Pancreas (tissue), 10 donors: ENCODE measurements around the gene ANKRD35. TPM values are rescaled to one million over a fixed set of nuclear protein-coding genes. Genes with fewer than 3 reads are reported as not detected.

ENCODE experiments used
- ATAC-seq, 4 donors: fragments of 200-7000 bp; cut with Tn5 transposase; one replicate each; pipeline versions ENCODE4 v1.8.0 to v1.9.1; 2020; ENCODE audit warnings: mild to moderate bottlenecking in 4 of 4, moderate library complexity in 4 of 4
- DNase-seq, 6 donors: peaks; one replicate each; pipeline ENCODE4 v3.0.0-alpha.2; 2020
- FAIRE-seq: peaks from 2 replicates; lab custom pipeline; 2012; peaks lifted over from hg19 to GRCh38; lab: Jason Lieb, UNC
- H3K27ac ChIP-seq, 4 donors: fragments of 200-600 bp; sonication (generic); 1 replicate in 3 of 4; 2 replicates in 1 of 4; pipeline versions ENCODE4 v1.5.0 to v1.8.0; 2020
- H3K27me3 ChIP-seq, 4 donors: fragments of 200-600 bp; one replicate each; pipeline ENCODE4 v1.8.0; 2021
- H3K36me3 ChIP-seq, 3 donors: fragments of 200-600 bp; sonication (generic) in 1 of 3; one replicate each; pipeline versions ENCODE4 v1.5.0 to v1.8.0; 2020 to 2021
- H3K4me1 ChIP-seq, 3 donors: fragments of 200-600 bp; one replicate each; pipeline ENCODE4 v1.8.0; 2021
- H3K4me3 ChIP-seq, 4 donors: fragments of 200-600 bp; sonication (generic) in 2 of 4; one replicate each; pipeline versions ENCODE4 v1.5.0 to v1.8.0; 2020 to 2021
- H3K9me3 ChIP-seq, 4 donors: fragments of 200-600 bp; one replicate each; pipeline ENCODE4 v1.8.0; 2021
- WGBS, 2 donors: extraction: QIAGEN DNeasy Blood & Tissue Kit; methylation state at CpG; one replicate each; pipeline ENCODE4 v1.1.7; 2013; 5-methylcytosine and 5-hydroxymethylcytosine counted together
- intact Hi-C, 3 donors: fragments of 100-400 bp; cut with DNase I; formaldehyde crosslinking; loops; one replicate each; pipeline versions ENCODE4 v1.11.1 to v1.14.2; 2022
- polyA plus RNA-seq, 2 donors: library from polyadenylated mRNA; stranded (reverse); fragments of 200-250 nt; gene quantifications; one replicate each; pipeline ENCODE4 v1.2.3, GENCODE V29; 2013
- total RNA-seq, 6 donors: library from RNA; stranded (reverse); fragmentation: NEBNext Ultra II Directional in 4 of 6; extraction: Animal tissue kit (Norgen Biotek cat#: 25700) in 4 of 6; gene quantifications; one replicate each; pipeline versions ENCODE4 v1.2.1 to v1.2.4, GENCODE V29; 2021 to 2023
- TF ChIP-seq, protein P1 (sequence below), 4 donors: fragments of 200-600 bp; sonication (generic) in 3 of 4; IDR thresholded peaks; one replicate each; pipeline versions ENCODE4 v1.5.0 to v1.8.0; 2021; ENCODE audit warnings: antibody characterized with exemption in 4 of 4
- donor health status: healthy with polysubstance abuse.
- donor health status: DM: no; HTN: no; CAD: no; lungs with moderate emphysema.
- donor health status: DM: no; HTN: no; CAD: no.
- donor health status: control.
- donor health status: control.
- donor health status: Bipolar disorder and iron deficiency.
- donor health status: DM: yes; HTN: yes; CAD: no.
- donor health status: DM: no; HTN: no; CAD: no.
- donor health status: DM: no; HTN: no; CAD: no.
- donor health status: DM: yes; HTN: yes; CAD: no.

Gene ANKRD35
- total and polyA plus RNA-seq, 8 donors = 0.04 to 0.68 (median 0.37) TPM

DNA sequence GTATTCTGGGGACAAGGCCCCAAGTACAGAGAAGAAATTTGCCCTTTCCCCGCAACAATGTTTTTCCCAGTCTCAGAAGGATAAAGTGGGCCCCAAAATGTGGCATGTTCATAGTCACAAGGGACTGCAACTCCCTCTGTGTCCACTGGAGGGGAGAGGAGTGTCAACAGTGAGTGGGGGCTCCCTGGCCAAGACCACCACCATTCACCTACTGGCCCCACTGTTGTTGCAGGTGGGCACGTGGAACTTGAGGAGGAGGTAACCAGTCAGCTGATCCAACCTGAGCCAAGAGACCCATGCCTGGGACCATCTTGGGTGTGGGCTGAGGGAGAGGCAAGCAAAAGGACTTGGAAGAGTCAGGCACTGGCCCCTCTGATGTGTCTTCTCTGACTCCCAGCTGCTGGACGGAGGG, 39.5 kb downstream of the ANKRD35 start:
- Histone ChIP-seq H3K4me3 (peak overlapping the region in 3 of 4 donors; percentile 42 to 72 (median 42)), H3K9me3 (no peaks in the 10 kb centered on the region), H3K27ac (peak overlapping the region in 1 of 4 donors; percentile 16), H3K4me1 (peaks cover 0 to 6% (median 4%) of the 10 kb centered on the region in 3 donors), H3K36me3 (peaks cover 0 to 38% (median 16%) of the 10 kb centered on the region in 3 donors), H3K27me3 (no peaks in the 10 kb centered on the region)
- ATAC-seq (peak; percentile 55 to 73 (median 68)), DNase-seq (peak in 3 of 6 donors; percentile 16 to 40 (median 27)), FAIRE-seq (no peak)
- TF ChIP-seq, protein P1, sequence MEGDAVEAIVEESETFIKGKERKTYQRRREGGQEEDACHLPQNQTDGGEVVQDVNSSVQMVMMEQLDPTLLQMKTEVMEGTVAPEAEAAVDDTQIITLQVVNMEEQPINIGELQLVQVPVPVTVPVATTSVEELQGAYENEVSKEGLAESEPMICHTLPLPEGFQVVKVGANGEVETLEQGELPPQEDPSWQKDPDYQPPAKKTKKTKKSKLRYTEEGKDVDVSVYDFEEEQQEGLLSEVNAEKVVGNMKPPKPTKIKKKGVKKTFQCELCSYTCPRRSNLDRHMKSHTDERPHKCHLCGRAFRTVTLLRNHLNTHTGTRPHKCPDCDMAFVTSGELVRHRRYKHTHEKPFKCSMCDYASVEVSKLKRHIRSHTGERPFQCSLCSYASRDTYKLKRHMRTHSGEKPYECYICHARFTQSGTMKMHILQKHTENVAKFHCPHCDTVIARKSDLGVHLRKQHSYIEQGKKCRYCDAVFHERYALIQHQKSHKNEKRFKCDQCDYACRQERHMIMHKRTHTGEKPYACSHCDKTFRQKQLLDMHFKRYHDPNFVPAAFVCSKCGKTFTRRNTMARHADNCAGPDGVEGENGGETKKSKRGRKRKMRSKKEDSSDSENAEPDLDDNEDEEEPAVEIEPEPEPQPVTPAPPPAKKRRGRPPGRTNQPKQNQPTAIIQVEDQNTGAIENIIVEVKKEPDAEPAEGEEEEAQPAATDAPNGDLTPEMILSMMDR (IDR thresholded peaks at IDR 0.05) = peak in 3 of 4 donors; percentile 41 to 50 (median 49)
- intact Hi-C loops = loop anchor here in 1 of 3 donors (5.0 kb wide), 1 partner anchor 166 kb away; no protein-coding TSS in a partner anchor
- WGBS, 2 donors = 65 to 72% methylated on average over 3 of the region's 3 CpGs

DNA sequence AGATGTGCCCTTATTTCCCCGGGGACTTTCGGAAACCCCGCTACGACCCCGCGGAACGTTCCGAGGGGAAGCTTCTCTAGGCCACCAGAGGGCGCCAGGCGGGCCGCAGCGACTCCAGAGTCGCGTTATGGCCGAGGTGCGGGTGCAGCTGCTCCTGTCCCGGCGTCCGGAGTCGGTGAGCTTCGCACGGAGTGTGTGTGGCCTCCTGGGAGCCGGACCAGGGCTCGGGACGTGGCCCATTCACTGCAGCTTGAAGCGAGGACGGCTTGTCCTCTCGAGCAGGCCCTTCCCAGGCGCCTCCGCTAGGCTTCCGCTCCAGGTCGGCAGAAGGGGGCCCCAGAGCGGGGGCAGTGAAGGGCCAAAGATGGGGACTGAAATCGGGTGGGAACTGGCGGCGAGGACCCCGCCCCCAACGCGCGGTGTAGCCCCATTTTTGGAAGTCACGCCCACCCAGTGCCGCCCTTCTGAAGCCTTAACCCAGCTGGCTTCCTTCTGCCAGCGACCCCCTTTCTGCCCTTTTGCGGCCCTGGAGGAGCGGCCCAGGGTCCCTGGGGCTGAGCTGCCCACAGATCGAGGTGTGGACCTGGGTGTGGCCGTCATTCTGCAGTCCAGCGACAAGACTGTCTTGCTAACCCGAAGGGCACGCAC, 40.0 kb downstream of the ANKRD35 start, which contains the start of gene NUDT17:
Gene NUDT17 (plus strand): TSS at position 117 of the 648 bp plus-strand sequence. CDS start 11 bp downstream, at position 128.
- intact Hi-C loops = loop anchor here in 1 of 3 donors (5.0 kb wide), 1 partner anchor 167 kb away; no protein-coding TSS in a partner anchor
- Histone ChIP-seq H3K4me3 (peak within 1 kb of the TSS; percentile 31 to 72 (median 42)), H3K36me3 (peaks cover 0 to 38% (median 15%) of the 10 kb centered on the region in 3 donors), H3K27ac (peak within 1 kb of the TSS; percentile 7 to 55 (median 34)), H3K27me3 (no peaks in the 10 kb centered on the region), H3K4me1 (peaks cover 0 to 6% (median 4%) of the 10 kb centered on the region in 3 donors), H3K9me3 (no peaks in the 10 kb centered on the region)
- TF ChIP-seq, protein P1 (IDR thresholded peaks at IDR 0.05) = peak; percentile 85 to 91 (median 87)
- FAIRE-seq (no peak), ATAC-seq (peak; percentile 88 to 96 (median 92)), DNase-seq (peak; percentile 63 to 92 (median 80))
- 2% methylated on average over 49 to 50 of the region's 50 CpGs for WGBS, 2 donors

DNA sequence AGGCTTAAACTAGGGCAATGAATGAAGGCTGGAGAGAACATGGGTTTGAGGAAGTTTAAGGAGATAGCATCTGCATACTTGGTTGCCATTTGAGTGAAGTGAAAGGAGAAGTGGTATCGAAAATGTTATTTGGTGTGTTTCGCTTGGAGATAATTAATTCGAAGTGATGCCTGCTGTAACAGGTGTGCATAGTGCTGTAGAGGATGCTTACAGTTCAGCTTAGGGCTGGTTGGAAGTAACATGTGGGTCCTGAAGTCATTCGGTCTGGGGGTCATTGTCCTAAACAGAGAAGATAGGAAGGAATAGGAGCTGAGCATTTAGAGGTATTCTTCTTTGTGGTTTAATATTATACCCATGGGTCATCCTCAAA, 40.5 kb downstream of the ANKRD35 start:
- 3 to 4% methylated on average over 4 of the region's 4 CpGs for WGBS, 2 donors
- Histone ChIP-seq H3K9me3 (no peaks in the 10 kb centered on the region), H3K4me3 (peak overlapping the region; percentile 31 to 72 (median 42)), H3K36me3 (peaks cover 0 to 38% (median 10%) of the 10 kb centered on the region in 3 donors), H3K27ac (peak overlapping the region in 2 of 4 donors; percentile 16 to 55), H3K4me1 (peaks cover 0 to 6% (median 4%) of the 10 kb centered on the region in 3 donors), H3K27me3 (no peaks in the 10 kb centered on the region)
- intact Hi-C loops = loop anchor here in 1 of 3 donors (5.0 kb wide), 1 partner anchor 167 kb away; no protein-coding TSS in a partner anchor
- TF ChIP-seq, protein P1 (IDR thresholded peaks at IDR 0.05) = no peak
- DNase-seq (no peak), FAIRE-seq (no peak), ATAC-seq (peak; percentile 41 to 54 (median 50))

DNA sequence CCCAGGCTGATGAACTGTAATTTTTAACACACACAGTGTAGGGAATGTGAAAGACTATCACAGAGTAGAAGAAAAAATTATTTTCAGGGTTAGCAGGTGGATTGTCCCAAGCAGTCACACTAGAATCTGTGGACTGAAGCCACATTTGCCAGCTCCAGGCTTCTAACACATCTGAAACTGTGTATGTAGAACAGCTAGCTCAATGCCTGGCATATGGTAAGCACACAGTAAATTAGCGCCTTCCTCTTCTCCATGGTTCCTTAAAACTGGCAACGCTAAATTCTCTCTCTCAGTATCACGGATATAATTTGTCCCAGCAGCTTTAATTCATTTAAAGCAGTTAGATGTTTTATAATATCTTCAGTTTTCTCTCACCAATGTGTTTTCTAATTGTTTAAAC, 42.6 kb downstream of the ANKRD35 start:
- intact Hi-C loops = loop anchor here in 1 of 3 donors (5.0 kb wide), 1 partner anchor 169 kb away; no protein-coding TSS in a partner anchor
- H3K27ac ChIP-seq = no peak overlapping the region
- peaks cover 0 to 6% (median 4%) of the 10 kb centered on the region in 3 donors for H3K4me1 ChIP-seq
- 92 to 96% methylated on average over 3 of the region's 3 CpGs for WGBS, 2 donors
- TF ChIP-seq, protein P1 (IDR thresholded peaks at IDR 0.05) = no peak
- no peaks in the 10 kb centered on the region for H3K9me3 ChIP-seq
- H3K4me3 ChIP-seq = no peak overlapping the region
- ATAC-seq (no peak), FAIRE-seq (no peak), DNase-seq (no peak)
- no peaks in the 10 kb centered on the region for H3K27me3 ChIP-seq
- H3K36me3 ChIP-seq = peaks cover 8 to 41% (median 10%) of the 10 kb centered on the region in 3 donors
